RPMI8226 (cell line): ENCODE data around the gene UFC1.
A peak's percentile ranks its signal among the peaks of the same experiment; 100 is the strongest.
"Not testable (repeated sequence)": the region's sequence is repeated elsewhere in the genome, so short reads cannot be mapped to it uniquely, and the experiment has no call there.

ENCODE experiments used
- DNase-seq: peaks from one replicate; pipeline ENCODE4 v3.0.0-alpha.2; 2015

The UFC1 gene

GRCh38 chr1:161153682-161154337, at the start of gene UFC1:
Gene UFC1, plus strand, starts transcription at chr1:161153978. Its CDS starts 20 bp downstream, at chr1:161153998.
- DNase-seq: peak; percentile 93

DNA sequence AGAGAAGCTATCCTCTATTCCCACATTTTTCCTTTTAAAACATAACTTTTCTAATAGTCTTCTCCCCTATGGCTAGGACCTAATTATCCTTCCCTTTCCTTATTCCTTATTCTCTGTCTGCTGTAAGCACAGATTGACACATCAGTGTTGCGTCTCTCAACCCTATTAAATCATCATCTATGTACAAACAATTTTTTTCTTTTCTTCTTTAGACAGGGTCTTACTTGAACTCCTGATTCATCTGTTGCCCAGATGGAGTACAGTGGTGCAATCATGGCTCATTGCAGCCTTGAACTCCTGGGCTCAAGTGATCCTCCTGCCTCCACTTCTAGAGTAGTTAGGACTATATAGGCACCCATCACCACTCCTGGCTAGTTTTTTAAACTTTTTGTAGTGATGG, 47.3 kb upstream of the UFC1 start:
- no peak for DNase-seq

GRCh38 chr1:161111117-161111516, 42.7 kb upstream of the UFC1 start:
- no peak for DNase-seq

GRCh38 chr1:161111527-161111926, 42.3 kb upstream of the UFC1 start:
- no peak for DNase-seq

GRCh38 chr1:161113915-161114314, 39.9 kb upstream of the UFC1 start:
- no peak for DNase-seq

GRCh38 chr1:161114556-161114955, 39.2 kb upstream of the UFC1 start:
- DNase-seq: no peak

DNA sequence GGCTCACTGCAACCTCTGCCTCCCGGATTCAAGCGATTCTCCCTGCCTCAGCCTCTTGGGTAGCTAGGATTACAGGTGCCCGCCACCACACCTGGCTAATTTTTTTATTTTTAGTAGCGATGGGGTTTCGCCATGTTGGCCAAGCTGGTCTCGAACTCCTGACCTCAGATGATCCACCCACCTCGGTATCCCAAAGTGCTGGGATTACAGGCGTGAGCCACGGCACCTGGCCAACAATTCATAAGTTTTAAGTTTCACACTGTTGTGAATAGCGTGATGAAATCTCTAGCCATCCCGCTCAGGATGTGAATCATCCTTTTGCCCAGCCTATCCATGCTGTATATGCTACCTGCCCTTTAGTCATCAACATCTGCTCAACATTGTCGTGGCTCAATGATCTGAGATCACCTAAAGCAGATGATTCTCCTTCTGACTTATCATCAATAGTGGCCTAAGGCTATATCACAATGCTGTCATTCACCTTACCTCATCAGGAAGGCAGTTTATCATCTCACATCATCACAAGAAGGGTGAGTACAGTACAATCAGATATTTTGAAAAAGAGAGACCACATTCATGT, 38.6 kb upstream of the UFC1 start:
- no peak for DNase-seq

DNA sequence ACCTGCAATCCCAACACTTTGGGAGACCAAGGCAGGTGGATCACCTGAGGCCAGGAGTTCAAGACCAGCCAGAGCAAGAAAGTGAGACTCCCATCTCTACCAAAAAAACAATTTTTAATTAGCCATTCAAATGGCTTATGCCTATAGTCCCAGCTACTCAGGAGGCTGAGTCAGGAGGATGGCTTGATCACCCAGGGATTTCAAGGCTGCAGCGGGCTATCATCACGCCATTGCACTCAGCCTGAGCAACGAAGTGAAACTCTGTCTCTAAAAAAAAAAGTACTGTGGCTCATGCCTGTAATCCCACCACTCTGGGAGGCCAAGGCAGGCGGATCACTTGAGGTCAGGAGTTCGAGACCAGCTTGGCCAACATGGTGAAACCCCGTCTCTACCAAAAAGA, 37.8 kb upstream of the UFC1 start:
- DNase-seq: not testable (repeated sequence)

GRCh38 chr1:161117759-161118581, 35.8 kb upstream of the UFC1 start, which contains the start of the genes NIT1 and PFDN2:
Gene NIT1, plus strand, starts transcription at chr1:161118105. Its CDS starts 72 bp downstream, at chr1:161118177.
Gene PFDN2, minus strand, starts transcription at chr1:161118037. Its CDS starts 11 bp downstream, at chr1:161118026.
- DNase-seq: peak; percentile 90

- peak; percentile 64 for DNase-seq
Observed at GRCh38 chr1:161119092-161119903, 34.5 kb upstream of the UFC1 start.

GRCh38 chr1:161121042-161121650, 32.6 kb upstream of the UFC1 start:
- DNase-seq: no peak

DNA sequence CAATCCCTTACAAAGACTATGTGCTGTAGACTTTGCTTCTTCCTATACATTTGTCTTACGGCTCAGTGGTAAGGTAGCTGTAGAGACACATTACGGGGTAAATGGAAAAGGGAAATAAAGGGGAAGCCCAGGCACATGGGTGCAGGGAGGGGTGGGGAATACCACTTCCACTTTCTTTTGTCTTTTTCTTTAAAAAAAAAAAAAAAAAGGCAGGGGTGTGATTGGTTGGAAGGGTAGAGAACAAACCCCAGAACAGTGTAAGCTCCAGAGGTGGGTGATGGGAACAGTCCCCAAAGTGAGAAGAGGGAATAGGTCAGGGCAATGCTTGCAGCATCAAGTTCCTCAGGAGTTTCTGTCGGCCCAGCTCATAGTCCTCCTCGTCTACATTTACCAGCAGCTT, 31.9 kb upstream of the UFC1 start:
- DNase-seq: no peak

DNA sequence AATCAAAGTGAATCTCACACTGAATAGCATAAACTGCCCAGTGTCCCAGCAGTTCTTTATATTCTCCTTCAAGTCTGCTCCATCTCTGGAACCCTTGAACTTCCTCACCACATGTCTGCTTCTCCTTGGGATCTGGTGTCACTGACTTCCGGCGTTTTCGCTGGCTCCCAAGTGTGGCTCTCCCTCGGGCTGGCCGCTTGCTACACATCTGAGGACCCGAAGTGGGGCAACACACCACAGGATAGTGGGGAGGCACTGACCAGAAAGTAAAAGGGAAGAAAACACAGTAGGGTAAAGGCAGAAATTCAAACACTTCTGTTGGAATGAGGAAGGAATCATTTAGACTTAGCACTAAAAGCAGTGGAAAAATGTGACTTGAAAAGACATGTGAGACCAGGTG, 30.8 kb upstream of the UFC1 start:
- DNase-seq: no peak

GRCh38 chr1:161127649-161128048, 26.1 kb upstream of the UFC1 start:
- DNase-seq: no peak

DNA sequence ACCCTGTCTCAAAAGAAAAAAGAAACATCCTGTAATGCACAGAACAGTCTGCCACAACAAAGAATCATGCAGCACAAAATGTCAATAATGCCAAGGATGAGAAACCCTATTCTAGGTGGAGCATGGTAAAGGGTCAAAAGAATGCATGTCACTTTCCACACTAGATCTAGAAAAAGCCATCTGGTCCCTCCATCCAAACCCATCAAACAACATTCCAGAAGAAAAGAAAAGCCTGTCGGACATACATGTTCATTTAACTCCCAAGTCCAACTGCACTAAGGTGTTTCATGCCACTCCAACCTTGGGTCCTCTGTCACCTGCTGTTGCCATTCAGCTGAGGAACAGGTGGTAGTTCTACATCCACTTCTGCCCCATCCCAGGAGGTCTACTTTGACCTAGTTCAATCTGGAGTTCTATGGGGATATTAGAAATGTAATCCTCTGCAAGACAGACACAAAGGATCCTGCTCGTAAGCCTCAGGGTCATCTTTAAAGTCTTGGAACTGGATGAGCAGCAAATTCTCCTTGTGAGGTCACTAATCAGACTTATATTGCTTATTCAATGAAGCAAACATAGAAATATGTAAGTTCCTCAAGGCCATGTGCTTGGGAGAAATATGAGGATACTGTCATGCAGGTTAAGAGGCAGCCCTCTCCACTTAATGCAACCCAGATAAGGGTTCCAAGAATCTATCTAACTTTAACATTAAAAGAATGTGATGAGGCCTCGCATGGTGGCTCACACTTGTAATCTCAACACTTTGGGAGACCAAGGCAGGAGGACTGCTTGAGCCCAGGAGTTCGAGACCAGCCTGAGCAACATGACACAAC, 25.0 kb upstream of the UFC1 start:
- no peak for DNase-seq

- no peak for DNase-seq
Observed at GRCh38 chr1:161130266-161130665, 23.5 kb upstream of the UFC1 start.

DNA sequence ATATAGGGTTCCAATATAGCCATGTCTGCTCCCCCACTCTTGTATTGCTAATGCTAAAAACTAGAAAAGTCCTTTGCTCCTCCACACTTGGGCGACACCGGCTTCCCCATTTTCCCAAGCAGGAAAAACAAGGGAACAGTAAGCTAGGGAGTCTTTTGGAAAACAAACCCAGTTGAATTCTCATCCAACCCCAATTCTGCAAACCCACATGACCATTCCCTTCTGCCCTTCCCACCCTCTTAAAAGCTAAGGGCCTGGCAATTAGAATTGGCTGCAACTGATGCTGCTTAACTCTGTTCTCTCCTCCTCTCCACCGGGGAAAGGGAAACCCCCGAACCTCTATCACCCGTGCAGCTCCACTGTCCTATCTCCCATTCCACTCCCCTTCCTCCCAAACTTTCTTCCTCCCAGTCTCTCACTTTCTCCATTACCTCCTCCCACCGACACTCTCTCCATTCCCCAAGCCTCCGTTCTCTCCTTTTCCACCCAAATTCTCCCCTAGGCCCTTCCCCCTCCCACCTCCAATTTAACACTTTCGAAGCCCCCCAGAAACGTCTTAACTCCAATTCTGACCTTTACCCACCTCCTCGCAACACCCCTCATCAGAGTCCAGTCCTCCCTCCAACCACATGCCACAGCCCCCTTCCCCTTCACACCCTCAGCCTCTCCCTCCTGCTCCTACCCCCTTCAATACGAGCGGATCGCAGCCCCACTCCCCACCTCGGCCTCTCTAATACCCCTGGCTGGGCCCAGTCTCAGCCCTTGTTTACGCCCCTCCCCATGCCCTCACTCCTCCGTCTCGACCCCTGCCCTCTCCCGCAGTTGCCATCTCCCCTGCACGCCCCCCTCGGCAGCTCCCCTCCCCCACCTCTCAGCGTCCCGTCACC, 22.0 kb upstream of the UFC1 start:
- peak; percentile 12 for DNase-seq

DNA sequence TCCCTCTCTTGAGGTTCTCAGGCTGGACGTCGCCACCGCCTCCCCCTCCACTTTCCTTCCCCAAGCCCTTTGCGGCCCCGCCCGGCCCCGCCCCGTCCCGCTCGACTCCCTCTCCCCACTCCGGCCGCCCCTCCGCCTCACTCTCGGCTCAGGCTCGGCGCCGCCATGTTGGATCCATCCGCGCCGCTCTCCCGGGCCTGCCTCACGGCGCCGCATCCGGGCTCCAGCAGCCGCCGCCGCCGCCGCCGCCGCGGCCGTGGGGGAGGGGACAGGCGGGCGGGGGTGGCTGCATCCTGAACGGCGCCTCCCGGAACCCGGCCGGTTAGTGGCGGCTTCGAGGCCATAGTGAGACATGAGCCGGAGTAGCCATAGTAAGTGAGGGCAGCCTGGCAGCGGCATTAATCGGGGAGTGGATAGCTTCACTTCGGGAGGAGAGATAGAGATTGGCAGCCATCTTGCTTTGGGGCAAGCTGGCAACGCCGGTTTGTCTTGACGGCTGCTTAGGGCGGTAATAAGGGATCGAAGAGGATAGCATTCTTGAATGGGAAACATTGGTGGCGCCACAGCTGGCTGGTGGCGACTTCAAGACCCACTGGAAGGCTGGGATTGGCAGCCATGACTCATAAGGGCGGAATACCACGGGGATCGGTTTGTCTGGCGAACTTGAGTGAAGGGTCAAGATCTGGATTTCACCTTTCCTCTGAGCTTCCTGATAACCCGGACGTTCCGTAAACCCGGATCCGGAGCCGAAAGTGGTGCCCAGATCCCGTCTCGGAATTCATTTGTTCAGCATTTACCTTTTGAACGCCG, 21.2 kb upstream of the UFC1 start, which contains the start of gene DEDD:
DEDD (minus strand) TSS at position 258 of the 810 bp plus-strand sequence. CDS start 8,205 bp downstream, outside the sequence.
- DNase-seq: peak; percentile 95

DNA sequence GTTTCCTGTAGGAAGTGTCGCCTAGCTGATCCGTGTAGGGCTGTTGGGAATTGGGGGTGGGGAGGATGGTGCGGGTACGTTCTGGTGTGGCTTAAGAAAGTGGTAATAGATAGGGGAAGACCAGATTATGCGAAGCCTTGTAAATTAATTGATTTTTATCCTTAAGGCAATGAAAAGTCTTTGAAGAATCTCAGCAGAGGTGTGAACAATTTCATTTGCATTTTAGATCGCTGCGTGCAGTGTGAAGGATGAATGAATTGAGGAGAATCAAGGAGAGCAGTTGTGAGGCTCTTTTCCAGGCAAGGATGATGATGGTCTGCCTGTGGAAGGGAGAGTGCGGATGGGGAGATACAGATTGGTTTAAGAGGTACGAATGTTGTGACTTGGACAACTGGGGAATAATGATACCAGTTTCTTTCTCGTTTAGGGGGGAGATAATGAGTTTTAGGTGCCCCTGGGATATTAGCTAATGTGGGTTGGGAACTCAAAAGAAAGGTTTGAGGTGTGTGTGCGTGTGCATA, 20.5 kb upstream of the UFC1 start:
- DNase-seq: no peak
